Measurements from ENCODE around the gene GNAT2.

DNA sequence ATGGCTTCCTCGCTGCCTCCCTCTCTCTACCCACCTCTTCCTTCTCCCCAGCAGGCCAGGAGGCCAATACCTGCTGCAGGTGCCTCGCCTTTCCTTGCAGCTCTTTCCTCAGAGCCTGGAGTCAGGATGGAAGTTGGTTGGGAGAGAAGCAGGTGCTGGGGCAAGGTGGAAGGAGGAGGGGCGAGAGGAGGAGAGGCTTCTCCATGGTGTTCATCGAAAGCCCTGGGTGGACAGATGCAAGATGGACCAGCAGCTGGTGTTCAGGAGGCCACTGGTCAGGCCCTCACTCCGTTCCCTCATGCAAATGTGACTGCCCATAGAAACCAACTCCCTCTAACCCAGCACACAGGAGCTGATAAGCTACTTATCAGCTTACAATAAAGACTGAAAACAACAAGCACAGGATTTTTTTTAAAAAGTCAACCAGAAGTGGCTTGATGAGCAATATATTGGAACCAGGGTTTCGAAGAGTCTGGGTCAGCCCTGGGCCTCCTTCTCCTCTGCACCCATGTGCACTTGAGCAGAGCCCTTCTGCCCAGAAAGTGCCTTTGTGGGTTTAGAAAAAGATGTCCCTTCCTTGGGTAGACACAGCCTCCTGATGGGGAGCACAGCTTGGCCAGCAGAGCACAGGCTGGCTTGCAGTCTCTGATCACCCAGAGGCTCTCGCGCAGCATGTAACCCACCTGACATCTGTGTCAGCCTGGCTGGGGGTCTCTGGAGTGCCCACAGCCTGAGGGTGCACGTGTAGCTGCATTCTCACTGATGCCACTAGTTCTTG lies 19.8 kb upstream of the GNAT2 start:
- TF ChIP-seq POLR2A (IDR thresholded peaks at IDR 0.05) = no peak
- TF ChIP-seq, protein P1, sequence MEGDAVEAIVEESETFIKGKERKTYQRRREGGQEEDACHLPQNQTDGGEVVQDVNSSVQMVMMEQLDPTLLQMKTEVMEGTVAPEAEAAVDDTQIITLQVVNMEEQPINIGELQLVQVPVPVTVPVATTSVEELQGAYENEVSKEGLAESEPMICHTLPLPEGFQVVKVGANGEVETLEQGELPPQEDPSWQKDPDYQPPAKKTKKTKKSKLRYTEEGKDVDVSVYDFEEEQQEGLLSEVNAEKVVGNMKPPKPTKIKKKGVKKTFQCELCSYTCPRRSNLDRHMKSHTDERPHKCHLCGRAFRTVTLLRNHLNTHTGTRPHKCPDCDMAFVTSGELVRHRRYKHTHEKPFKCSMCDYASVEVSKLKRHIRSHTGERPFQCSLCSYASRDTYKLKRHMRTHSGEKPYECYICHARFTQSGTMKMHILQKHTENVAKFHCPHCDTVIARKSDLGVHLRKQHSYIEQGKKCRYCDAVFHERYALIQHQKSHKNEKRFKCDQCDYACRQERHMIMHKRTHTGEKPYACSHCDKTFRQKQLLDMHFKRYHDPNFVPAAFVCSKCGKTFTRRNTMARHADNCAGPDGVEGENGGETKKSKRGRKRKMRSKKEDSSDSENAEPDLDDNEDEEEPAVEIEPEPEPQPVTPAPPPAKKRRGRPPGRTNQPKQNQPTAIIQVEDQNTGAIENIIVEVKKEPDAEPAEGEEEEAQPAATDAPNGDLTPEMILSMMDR (IDR thresholded peaks at IDR 0.05) = no peak

Measured in lower leg skin (tissue), 3 donors.